Parathyroid adenoma (tissue), 2 donors: Measurements from ENCODE around the gene CPA1.

Source experiments
- H2AFZ ChIP-seq: fragments of 300-600 bp; sonication (generic); one replicate; pipeline ENCODE4 v1.7.0; 2017; ENCODE audit warnings: antibody characterized with exemption, mild to moderate bottlenecking
- H3K27ac ChIP-seq: fragments of 300-600 bp; sonication (generic); one replicate; pipeline ENCODE4 v1.7.0; 2017
- H3K27me3 ChIP-seq: fragments of 300-600 bp; sonication (generic); one replicate; pipeline ENCODE4 v1.7.0; 2017; ENCODE audit warnings: low read length; ENCODE audit not compliant: control insufficient read depth, insufficient read depth
- H3K36me3 ChIP-seq: fragments of 300-600 bp; sonication (generic); one replicate; pipeline ENCODE4 v1.7.0; 2017; ENCODE audit warnings: low read length; ENCODE audit not compliant: control insufficient read depth, insufficient read depth
- H3K4me1 ChIP-seq: fragments of 300-600 bp; sonication (generic); one replicate; pipeline ENCODE4 v1.7.0; 2017; ENCODE audit warnings: control low read depth
- H3K4me2 ChIP-seq: fragments of 300-600 bp; sonication (generic); one replicate; pipeline ENCODE4 v1.7.0; 2017; ENCODE audit warnings: low read length
- H3K4me3 ChIP-seq: fragments of 300-600 bp; sonication (generic); one replicate; pipeline ENCODE4 v1.7.0; 2017; ENCODE audit warnings: low read depth, low read length
- H3K79me2 ChIP-seq: fragments of 300-600 bp; sonication (generic); one replicate; pipeline ENCODE4 v1.7.0; 2017; ENCODE audit warnings: control low read depth
- H3K9ac ChIP-seq: fragments of 300-600 bp; sonication (generic); one replicate; pipeline ENCODE4 v1.7.0; 2017; ENCODE audit warnings: mild to moderate bottlenecking
- H3K9me3 ChIP-seq: fragments of 300-600 bp; sonication (generic); one replicate; pipeline ENCODE4 v1.7.0; 2017; ENCODE audit warnings: low read length; ENCODE audit not compliant: control insufficient read depth
- CTCF ChIP-seq: fragments of 300-600 bp; sonication (generic); IDR thresholded peaks from one replicate; pipeline ENCODE4 v1.7.0; 2017; ENCODE audit warnings: antibody characterized with exemption, mild to moderate bottlenecking
- donor health status: primary hyperparathyroidism.

CPA1 gene

GRCh38 chr7:130390486-130390885 lies 10.2 kb downstream of the CPA1 start:
- Histone ChIP-seq H3K4me2 (no peak overlapping the region), H3K4me3 (no peak overlapping the region), H3K9ac (no peak overlapping the region), H3K27ac (no peak overlapping the region), H3K4me1 (peaks cover 6% of the 10 kb centered on the region), H3K27me3 (no peaks in the 10 kb centered on the region), H3K36me3 (no peaks in the 10 kb centered on the region), H2AFZ (no peak overlapping the region), H3K79me2 (no peaks in the 10 kb centered on the region), H3K9me3 (no peaks in the 10 kb centered on the region)
- no peak for TF ChIP-seq CTCF

- Histone ChIP-seq H3K4me3 (no peak overlapping the region), H3K27ac (no peak overlapping the region), H3K9ac (no peak overlapping the region)
Measured at GRCh38 chr7:130393101-130393561, 12.8 kb downstream of the CPA1 start.

GRCh38 chr7:130393841-130394411 lies 13.6 kb downstream of the CPA1 start:
- Histone ChIP-seq H2AFZ (no peak overlapping the region), H3K9me3 (no peaks in the 10 kb centered on the region), H3K4me3 (no peak overlapping the region), H3K9ac (no peak overlapping the region), H3K27me3 (no peaks in the 10 kb centered on the region), H3K36me3 (no peaks in the 10 kb centered on the region), H3K4me1 (peaks cover 6% of the 10 kb centered on the region), H3K27ac (no peak overlapping the region), H3K4me2 (no peak overlapping the region), H3K79me2 (no peaks in the 10 kb centered on the region)
- TF ChIP-seq CTCF: no peak

More at GRCh38 chr7:130393101-130393561, 12.8 kb downstream of the CPA1 start:
- H3K79me2 ChIP-seq: no peaks in the 10 kb centered on the region
- H3K4me2 ChIP-seq: no peak overlapping the region
- no peak overlapping the region for H2AFZ ChIP-seq
- H3K4me1 ChIP-seq: peaks cover 6% of the 10 kb centered on the region
- no peaks in the 10 kb centered on the region for H3K27me3 ChIP-seq
- TF ChIP-seq CTCF: no peak
- H3K9me3 ChIP-seq: no peaks in the 10 kb centered on the region
- no peaks in the 10 kb centered on the region for H3K36me3 ChIP-seq

GRCh38 chr7:130394421-130395195 lies 14.3 kb downstream of the CPA1 start:
- Histone ChIP-seq H3K9ac (no peak overlapping the region), H3K36me3 (no peaks in the 10 kb centered on the region), H3K4me3 (no peak overlapping the region), H3K27me3 (no peaks in the 10 kb centered on the region), H3K4me2 (no peak overlapping the region), H3K9me3 (no peaks in the 10 kb centered on the region), H3K27ac (no peak overlapping the region), H3K79me2 (no peaks in the 10 kb centered on the region), H3K4me1 (peaks cover 6% of the 10 kb centered on the region), H2AFZ (no peak overlapping the region)
- TF ChIP-seq CTCF: no peak
